GM13976 (cell line): ENCODE measurements around the gene ARHGEF26.

Experiments used
- DNase-seq: peaks from one replicate; pipeline ENCODE4 v3.0.0; 2012; ENCODE audit warnings: low spot score
- in situ Hi-C: fragments of 300-500 bp; cut with MboI; formaldehyde crosslinking; loops from one replicate; pipeline ENCODE4 v1.12.0; 2022; ENCODE audit warnings: low sequenced_read_pairs, mixed read lengths, inconsistent platforms; ENCODE audit not compliant: unreplicated experiment
- TF ChIP-seq, protein P1 (sequence below): IDR thresholded peaks from 2 replicates; pipeline ENCODE4 v1.5.1; 2012; ENCODE audit warnings: borderline replicate concordance, mild to moderate bottlenecking; ENCODE audit not compliant: insufficient read depth; ENCODE audit errors: extremely low read depth, missing control alignments, control extremely low read depth

ARHGEF26 gene, protein sequence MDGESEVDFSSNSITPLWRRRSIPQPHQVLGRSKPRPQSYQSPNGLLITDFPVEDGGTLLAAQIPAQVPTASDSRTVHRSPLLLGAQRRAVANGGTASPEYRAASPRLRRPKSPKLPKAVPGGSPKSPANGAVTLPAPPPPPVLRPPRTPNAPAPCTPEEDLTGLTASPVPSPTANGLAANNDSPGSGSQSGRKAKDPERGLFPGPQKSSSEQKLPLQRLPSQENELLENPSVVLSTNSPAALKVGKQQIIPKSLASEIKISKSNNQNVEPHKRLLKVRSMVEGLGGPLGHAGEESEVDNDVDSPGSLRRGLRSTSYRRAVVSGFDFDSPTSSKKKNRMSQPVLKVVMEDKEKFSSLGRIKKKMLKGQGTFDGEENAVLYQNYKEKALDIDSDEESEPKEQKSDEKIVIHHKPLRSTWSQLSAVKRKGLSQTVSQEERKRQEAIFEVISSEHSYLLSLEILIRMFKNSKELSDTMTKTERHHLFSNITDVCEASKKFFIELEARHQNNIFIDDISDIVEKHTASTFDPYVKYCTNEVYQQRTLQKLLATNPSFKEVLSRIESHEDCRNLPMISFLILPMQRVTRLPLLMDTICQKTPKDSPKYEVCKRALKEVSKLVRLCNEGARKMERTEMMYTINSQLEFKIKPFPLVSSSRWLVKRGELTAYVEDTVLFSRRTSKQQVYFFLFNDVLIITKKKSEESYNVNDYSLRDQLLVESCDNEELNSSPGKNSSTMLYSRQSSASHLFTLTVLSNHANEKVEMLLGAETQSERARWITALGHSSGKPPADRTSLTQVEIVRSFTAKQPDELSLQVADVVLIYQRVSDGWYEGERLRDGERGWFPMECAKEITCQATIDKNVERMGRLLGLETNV

DNA sequence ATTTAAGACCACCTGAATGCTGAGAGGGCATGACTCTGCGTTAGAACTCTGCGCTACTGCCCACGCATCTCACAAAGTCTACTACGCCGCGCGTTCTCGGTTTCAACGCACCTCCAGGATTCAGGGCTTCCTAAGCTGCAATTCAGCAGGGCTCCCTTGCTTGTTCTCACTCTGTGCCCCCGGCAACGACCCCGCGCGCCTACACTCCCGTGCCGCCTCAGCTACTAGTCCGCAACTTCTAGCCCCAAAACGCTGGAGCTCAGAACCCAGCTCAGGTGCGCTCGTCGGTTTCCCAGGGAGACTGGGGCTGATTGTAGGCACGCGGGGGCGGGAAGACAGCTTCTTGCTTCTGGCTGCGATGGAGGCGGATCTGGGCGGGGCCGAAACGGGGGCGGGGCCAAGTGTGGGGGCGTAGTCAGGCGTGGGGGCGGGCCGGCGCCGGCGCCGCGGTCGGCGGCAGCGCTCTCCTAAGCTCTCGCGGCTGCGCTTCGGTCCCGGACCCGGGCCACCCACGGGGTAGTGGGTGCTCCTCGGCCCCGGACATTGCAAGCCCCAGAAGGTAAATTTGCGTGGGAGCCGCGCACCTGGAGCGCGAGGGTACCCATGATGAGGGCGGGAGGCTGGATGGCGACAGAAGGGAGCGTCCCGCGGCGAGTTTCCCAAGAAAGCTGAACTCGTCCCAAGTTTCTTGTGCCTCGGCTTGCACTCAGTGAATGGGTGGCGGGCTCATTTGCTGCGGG is at the start of gene ARHGEF26:
Gene ARHGEF26, plus strand, starts transcription at position 430 of the 740 bp plus-strand sequence. CDS start 603 bp downstream, outside the sequence.
- peak; percentile 83 for DNase-seq
- in situ Hi-C loops, result no loop called here
- TF ChIP-seq, protein P1, sequence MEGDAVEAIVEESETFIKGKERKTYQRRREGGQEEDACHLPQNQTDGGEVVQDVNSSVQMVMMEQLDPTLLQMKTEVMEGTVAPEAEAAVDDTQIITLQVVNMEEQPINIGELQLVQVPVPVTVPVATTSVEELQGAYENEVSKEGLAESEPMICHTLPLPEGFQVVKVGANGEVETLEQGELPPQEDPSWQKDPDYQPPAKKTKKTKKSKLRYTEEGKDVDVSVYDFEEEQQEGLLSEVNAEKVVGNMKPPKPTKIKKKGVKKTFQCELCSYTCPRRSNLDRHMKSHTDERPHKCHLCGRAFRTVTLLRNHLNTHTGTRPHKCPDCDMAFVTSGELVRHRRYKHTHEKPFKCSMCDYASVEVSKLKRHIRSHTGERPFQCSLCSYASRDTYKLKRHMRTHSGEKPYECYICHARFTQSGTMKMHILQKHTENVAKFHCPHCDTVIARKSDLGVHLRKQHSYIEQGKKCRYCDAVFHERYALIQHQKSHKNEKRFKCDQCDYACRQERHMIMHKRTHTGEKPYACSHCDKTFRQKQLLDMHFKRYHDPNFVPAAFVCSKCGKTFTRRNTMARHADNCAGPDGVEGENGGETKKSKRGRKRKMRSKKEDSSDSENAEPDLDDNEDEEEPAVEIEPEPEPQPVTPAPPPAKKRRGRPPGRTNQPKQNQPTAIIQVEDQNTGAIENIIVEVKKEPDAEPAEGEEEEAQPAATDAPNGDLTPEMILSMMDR, result no peak

DNA sequence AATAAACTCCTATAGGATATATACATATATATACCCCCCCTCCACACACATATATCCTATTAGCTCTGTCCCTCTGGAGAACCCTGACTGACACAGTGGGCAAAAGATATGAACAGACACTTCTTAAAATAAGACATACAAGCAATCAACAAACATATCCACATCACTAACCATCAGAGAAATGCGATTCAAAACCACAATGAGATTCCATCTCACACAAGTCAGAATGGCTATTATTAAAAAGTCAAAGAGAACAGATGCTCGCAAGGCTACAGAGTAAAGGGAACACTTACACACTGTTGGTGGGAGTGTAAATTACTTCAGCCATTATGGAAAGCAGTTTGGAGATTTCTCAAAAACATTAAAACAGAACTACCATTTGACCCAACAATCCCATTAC is 46.2 kb upstream of the ARHGEF26 start:
- in situ Hi-C loops, result no loop called here
- TF ChIP-seq, protein P1, result no peak

DNA sequence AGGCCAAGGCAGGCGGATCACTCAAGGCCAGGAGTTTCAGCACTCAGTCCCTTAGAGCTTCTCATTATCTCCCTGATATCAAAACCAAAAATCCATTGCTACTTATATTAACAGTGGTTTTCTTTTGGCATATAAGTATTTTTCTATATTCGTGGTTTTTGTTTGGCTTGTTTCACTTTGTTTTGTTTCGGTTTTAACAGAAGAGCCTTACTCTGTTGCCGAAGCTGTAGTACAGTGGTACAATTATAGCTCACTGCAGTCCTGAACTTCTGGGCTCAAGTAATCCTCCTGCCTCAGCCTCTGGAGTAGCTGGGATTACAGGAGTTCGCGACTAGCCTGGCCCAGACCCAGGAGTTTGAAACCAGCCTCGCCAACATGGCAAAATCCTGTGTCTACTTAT is 42.5 kb upstream of the ARHGEF26 start:
- no peak for DNase-seq
- in situ Hi-C loops, result no loop called here
- TF ChIP-seq, protein P1, result no peak

More for the DNA sequence above, 46.2 kb upstream of the ARHGEF26 start:
- no peak for DNase-seq

DNA sequence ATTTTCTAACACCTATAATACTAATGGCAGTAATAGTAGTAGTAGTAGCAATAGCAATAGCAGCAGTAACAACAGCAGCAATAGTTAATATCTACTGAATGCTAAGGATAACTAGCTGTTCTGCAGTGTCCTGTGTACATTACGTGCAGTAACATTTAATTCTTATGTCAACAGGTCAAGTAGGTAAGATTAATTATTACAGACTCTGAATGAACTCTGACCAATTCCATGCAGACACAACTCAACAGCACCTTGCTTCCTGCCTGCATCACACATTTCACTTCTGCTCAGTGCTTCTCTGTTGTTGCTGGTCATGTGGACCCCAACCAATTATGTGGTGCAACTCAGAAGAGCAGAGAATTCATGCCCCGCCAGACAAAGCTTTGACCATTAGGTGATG is 39.9 kb upstream of the ARHGEF26 start:
- in situ Hi-C loops, result no loop called here
- no peak for DNase-seq
- TF ChIP-seq, protein P1, result no peak

DNA sequence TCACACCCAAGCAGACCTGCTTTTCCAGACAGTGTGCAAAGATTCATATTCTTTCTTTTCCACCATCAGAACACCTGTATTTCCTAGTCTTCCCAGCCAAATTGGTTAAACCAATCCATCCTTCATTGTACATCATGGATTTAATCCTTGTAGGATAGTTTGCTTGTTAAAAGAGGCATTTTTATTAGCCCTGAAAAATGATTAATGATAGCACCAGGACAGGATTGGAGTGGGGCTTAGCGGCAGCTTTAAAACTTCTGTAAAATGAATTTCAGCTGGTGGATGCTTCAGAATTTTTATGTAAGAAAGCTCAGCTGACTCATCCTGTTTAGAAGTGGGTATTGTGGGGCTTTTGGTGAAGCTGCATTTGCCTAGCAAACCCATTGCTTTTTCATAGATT is 36.1 kb upstream of the ARHGEF26 start:
- no peak for DNase-seq
- TF ChIP-seq, protein P1, result no peak
- in situ Hi-C loops, result no loop called here

DNA sequence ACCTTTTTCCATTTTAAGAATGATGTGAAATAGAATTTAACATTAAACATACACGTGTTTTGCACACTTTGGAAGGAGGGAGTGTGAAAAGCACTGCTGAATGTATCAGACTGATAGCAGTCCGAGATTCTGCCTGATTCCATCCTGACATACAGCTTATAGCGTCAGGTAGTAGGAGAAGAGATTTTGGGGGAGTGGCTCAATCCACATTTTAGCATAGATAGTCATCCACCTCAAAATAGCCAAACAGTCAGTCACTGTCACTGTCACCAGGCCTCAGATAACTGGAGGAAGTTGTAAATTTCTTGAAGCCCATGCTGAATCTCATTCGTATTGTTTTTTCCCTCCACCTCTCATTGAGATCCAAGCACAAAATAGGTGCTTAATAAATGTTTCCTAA is 35.4 kb upstream of the ARHGEF26 start:
- in situ Hi-C loops, result no loop called here
- TF ChIP-seq, protein P1, result no peak
- no peak for DNase-seq
